Keratinocyte (primary cell): ENCODE results near the gene TRPM3. TPM values are rescaled to one million over a fixed set of nuclear protein-coding genes. Genes with fewer than 3 reads are reported as not detected.

Source experiments
- DNase-seq: peaks from one replicate; pipeline ENCODE4 v3.0.0-alpha.2; 2011; ENCODE audit warnings: low read depth, missing footprints, low spot score
- FAIRE-seq: peaks from 2 replicates; lab custom pipeline; 2011; peaks lifted over from hg19 to GRCh38; lab: Jason Lieb, UNC
- H2AFZ ChIP-seq: 2 replicates; pipeline ENCODE4 v1.6.0; 2012; ENCODE audit warnings: low read length, control low read depth, inconsistent platforms; ENCODE audit not compliant: control insufficient read depth
- H3K27ac ChIP-seq: 2 replicates; pipeline ENCODE4 v1.5.1; 2011; ENCODE audit warnings: low read length; ENCODE audit not compliant: control insufficient read depth, insufficient read depth
- H3K27me3 ChIP-seq: 3 replicates; pipeline ENCODE4 v1.6.0; 2011; ENCODE audit warnings: low read length; ENCODE audit not compliant: control insufficient read depth, insufficient read depth; ENCODE audit errors: extremely low read depth
- H3K36me3 ChIP-seq, 2 experiments: 2 replicates in 1 of 2; 3 replicates in 1 of 2; pipeline ENCODE4 v1.5.1; 2011; ENCODE audit warnings: low read length in 2 of 2, mild to moderate bottlenecking in 1 of 2; ENCODE audit not compliant: control insufficient read depth in 2 of 2, insufficient read depth in 2 of 2; ENCODE audit errors: extremely low read depth in 1 of 2
- H3K4me1 ChIP-seq: 3 replicates; pipeline ENCODE4 v1.5.1; 2011; ENCODE audit warnings: low read length; ENCODE audit not compliant: control insufficient read depth, insufficient read depth; ENCODE audit errors: extremely low read depth
- H3K4me2 ChIP-seq: 3 replicates; pipeline ENCODE4 v1.6.0; 2011; ENCODE audit warnings: low read depth, low read length; ENCODE audit not compliant: control insufficient read depth, insufficient read depth; ENCODE audit errors: extremely low read depth
- H3K4me3 ChIP-seq, 3 experiments: fragments of 200-600 bp in 1 of 3; sonication (generic) in 1 of 3; 2 replicates in 2 of 3; 3 replicates in 1 of 3; pipeline ENCODE4 v1.5.1; 2011 to 2016; ENCODE audit warnings: low read length in 3 of 3, mild to moderate bottlenecking in 3 of 3, control low read depth in 2 of 3, inconsistent platforms in 1 of 3, low read depth in 1 of 3, mixed read lengths in 1 of 3, mixed run types in 1 of 3, moderate library complexity in 1 of 3; ENCODE audit not compliant: control insufficient read depth in 2 of 3, insufficient read depth in 2 of 3; ENCODE audit errors: extremely low read depth in 1 of 3
- H3K79me2 ChIP-seq: 2 replicates; pipeline ENCODE4 v1.6.0; 2012; ENCODE audit warnings: low read length; ENCODE audit not compliant: control insufficient read depth, insufficient read depth
- H3K9ac ChIP-seq: 3 replicates; pipeline ENCODE4 v1.6.0; 2011; ENCODE audit warnings: low read length; ENCODE audit not compliant: control insufficient read depth, insufficient read depth; ENCODE audit errors: extremely low read depth
- H3K9me1 ChIP-seq: 3 replicates; pipeline ENCODE4 v1.6.0; 2011; ENCODE audit warnings: low read length; ENCODE audit not compliant: control insufficient read depth, insufficient read depth; ENCODE audit errors: extremely low read depth
- H3K9me3 ChIP-seq: 2 replicates; pipeline ENCODE4 v1.5.1; 2012; ENCODE audit warnings: low read depth, low read length; ENCODE audit not compliant: control insufficient read depth
- H4K20me1 ChIP-seq: 3 replicates; pipeline ENCODE4 v1.6.0; 2011; ENCODE audit warnings: low read length; ENCODE audit not compliant: control insufficient read depth, insufficient read depth; ENCODE audit errors: extremely low read depth
- EZH2 ChIP-seq: IDR thresholded peaks from one replicate; pipeline ENCODE4 v1.6.1; 2012; ENCODE audit warnings: inconsistent platforms, mild to moderate bottlenecking, low read length, moderate library complexity
- dilution Hi-C: fragments of 300-500 bp; cut with MboI; formaldehyde crosslinking; loops from one replicate; pipeline ENCODE4 v1.7.0; 2020; ENCODE audit warnings: low sequenced_read_pairs; ENCODE audit not compliant: extremely low pct_ligation_motif_present
- polyA plus RNA-seq, 5 experiments: library from polyadenylated mRNA; depleted of rRNA in 3 of 5; stranded (reverse) in 3 of 5; stranded (forward) in 1 of 5; unstranded in 1 of 5; fragments of >200 nt; gene quantifications; 1 replicate in 1 of 5; 2 replicates in 3 of 5; 3 replicates in 1 of 5; pipeline versions ENCODE4 v1.2.1 to v1.2.3, GENCODE V29; 2011 to 2012; ENCODE audit warnings: missing spikeins in 2 of 5, low read depth in 1 of 5, low replicate concordance in 1 of 5
- TF ChIP-seq, protein P1 (sequence below), 3 experiments: IDR thresholded peaks in 1 of 3; conservative IDR thresholded peaks in 1 of 3; optimal IDR thresholded peaks in 1 of 3; 2 replicates in 2 of 3; 3 replicates in 1 of 3; pipeline versions ENCODE3 to v1.5.1; 2011; ENCODE audit warnings: low read length in 3 of 3, mild to moderate bottlenecking in 3 of 3, moderate library complexity in 2 of 3, control low read depth in 1 of 3, inconsistent platforms in 1 of 3; ENCODE audit not compliant: insufficient read depth in 2 of 3; ENCODE audit errors: extremely low read depth in 1 of 3

Gene TRPM3
- polyA plus RNA-seq, 1 donor (not counting 4 experiments of a cell fraction or from before 2014, with no cell fraction given): 0.03 TPM

DNA sequence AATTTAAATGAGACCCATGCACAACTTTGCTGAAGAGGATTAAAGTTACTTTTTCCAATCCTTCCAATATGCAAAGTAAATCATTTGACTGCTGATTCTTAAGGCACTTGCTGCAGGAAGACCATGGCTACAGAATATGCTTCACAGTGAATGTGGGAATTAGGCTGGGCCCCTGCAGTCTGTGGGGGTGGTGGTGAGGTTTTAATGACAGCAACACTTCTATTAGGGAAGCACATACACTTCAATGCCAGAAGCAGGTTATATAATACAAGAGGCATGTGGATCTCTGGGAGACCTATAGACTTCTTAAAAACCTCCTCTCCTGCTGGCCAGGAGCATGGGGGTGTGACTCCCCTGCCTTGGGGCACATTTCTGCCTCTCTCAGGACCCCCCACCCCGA lies 582.4 kb downstream of the TRPM3 start:
- Histone ChIP-seq H3K36me3 (no peaks in the 10 kb centered on the region), H3K4me1 (no peaks in the 10 kb centered on the region), H2AFZ (no peak overlapping the region), H3K4me3 (no peak overlapping the region), H3K9me3 (no peaks in the 10 kb centered on the region), H3K27me3 (no peaks in the 10 kb centered on the region), H3K4me2 (no peak overlapping the region), H3K27ac (no peak overlapping the region), H3K9me1 (no peaks in the 10 kb centered on the region), H4K20me1 (no peaks in the 10 kb centered on the region), H3K79me2 (no peaks in the 10 kb centered on the region), H3K9ac (no peak overlapping the region)
- no peak for FAIRE-seq
- no peak for DNase-seq
- no peak for TF ChIP-seq EZH2
- TF ChIP-seq, protein P1, sequence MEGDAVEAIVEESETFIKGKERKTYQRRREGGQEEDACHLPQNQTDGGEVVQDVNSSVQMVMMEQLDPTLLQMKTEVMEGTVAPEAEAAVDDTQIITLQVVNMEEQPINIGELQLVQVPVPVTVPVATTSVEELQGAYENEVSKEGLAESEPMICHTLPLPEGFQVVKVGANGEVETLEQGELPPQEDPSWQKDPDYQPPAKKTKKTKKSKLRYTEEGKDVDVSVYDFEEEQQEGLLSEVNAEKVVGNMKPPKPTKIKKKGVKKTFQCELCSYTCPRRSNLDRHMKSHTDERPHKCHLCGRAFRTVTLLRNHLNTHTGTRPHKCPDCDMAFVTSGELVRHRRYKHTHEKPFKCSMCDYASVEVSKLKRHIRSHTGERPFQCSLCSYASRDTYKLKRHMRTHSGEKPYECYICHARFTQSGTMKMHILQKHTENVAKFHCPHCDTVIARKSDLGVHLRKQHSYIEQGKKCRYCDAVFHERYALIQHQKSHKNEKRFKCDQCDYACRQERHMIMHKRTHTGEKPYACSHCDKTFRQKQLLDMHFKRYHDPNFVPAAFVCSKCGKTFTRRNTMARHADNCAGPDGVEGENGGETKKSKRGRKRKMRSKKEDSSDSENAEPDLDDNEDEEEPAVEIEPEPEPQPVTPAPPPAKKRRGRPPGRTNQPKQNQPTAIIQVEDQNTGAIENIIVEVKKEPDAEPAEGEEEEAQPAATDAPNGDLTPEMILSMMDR (optimal IDR thresholded peaks at IDR 0.05 in 1 of 3, IDR thresholded peaks at IDR 0.05 in 1 of 3, conservative IDR thresholded peaks at IDR 0.05 in 1 of 3; ENCODE audit: extremely low read depth in 1 of 3, insufficient read depth in 2 of 3, low read length in 3 of 3): no peak
- dilution Hi-C loops: no loop called here

DNA sequence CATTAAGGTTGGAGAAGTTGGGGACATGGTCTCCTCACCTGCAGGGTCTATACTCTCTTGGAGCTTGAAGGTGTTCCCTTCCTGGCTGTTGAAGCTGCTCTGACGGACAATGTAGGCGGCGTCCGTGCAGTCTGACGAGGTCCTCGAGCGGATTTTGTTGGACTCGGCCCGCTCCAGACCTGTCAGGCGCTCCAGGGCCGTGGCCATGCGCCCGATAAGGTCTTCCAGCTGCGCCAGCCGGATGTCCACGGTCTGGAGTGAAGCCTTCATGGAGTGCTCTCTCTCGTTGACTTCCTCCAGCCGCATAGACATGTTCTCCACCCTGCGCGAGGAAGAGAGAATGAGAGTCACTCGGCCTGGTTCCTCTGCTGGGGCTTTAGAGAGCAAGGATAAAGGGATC lies 584.3 kb downstream of the TRPM3 start:
- Histone ChIP-seq H3K4me2 (no peak overlapping the region), H3K79me2 (no peaks in the 10 kb centered on the region), H3K27me3 (no peaks in the 10 kb centered on the region), H3K4me1 (no peaks in the 10 kb centered on the region), H3K27ac (no peak overlapping the region), H2AFZ (no peak overlapping the region), H4K20me1 (no peaks in the 10 kb centered on the region), H3K9ac (no peak overlapping the region), H3K36me3 (no peaks in the 10 kb centered on the region), H3K9me3 (no peaks in the 10 kb centered on the region), H3K4me3 (no peak overlapping the region), H3K9me1 (no peaks in the 10 kb centered on the region)
- FAIRE-seq: no peak
- TF ChIP-seq, protein P1 (optimal IDR thresholded peaks at IDR 0.05 in 1 of 3, IDR thresholded peaks at IDR 0.05 in 1 of 3, conservative IDR thresholded peaks at IDR 0.05 in 1 of 3; ENCODE audit: extremely low read depth in 1 of 3, insufficient read depth in 2 of 3, low read length in 3 of 3): no peak
- TF ChIP-seq EZH2: no peak
- dilution Hi-C loops: no loop called here
- DNase-seq: no peak
